Anterior cingulate cortex (tissue), 58 donors: ENCODE measurements around the gene ZNF320.
"Not testable (repeated sequence)": the region's sequence is repeated elsewhere in the genome, so short reads cannot be mapped to it uniquely, and the experiment has no call there.

Source experiments
- DNase-seq, 58 donors: peaks; one replicate each; lab custom pipeline; 2025; lab: John Stamatoyannopoulos, UW

Gene ZNF320

DNA sequence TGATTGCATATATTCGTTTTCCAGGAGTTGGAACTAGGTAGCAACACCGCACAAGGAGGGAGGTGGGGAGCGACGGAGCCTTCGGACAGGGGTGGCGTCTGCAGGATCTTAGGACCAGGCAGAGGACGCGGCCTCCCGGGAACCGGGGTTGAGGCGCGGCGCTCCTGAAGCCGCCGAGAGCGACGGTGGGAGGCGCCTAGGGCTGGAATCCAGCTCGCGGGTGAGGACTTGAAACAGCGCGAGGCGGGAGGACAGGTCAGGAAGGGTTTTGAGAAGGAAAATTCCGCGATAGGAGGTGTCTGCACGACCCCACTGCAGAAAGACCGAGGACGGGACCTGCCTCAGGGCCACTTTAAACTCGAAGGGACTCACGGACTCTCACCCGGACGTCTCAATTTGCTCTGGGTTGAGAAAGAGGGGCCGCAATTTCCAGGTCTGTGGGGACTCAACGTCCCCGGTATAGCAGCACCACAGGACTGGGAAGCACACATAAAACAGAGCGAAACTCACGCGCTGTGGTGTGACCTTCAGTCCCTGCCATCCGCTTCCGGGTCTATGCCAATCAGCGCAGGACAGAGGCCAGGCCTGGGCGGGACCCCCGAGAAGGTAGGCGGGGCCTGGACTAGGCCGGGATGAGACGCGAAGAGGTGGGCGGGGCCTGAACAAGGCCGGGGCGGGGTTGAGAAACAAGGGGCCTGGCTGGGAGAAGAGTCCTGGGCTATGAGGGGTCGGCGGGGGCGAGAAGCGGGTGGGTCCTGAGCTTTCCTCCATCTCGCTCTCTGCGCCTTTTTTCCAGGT, at the start of gene ZNF320:
Gene ZNF320, minus strand, starts transcription at position 498 of the 798 bp plus-strand sequence. CDS start 7,380 bp downstream, outside the sequence.
- peak; percentile 43 to 98 (median 92) for DNase-seq

DNA sequence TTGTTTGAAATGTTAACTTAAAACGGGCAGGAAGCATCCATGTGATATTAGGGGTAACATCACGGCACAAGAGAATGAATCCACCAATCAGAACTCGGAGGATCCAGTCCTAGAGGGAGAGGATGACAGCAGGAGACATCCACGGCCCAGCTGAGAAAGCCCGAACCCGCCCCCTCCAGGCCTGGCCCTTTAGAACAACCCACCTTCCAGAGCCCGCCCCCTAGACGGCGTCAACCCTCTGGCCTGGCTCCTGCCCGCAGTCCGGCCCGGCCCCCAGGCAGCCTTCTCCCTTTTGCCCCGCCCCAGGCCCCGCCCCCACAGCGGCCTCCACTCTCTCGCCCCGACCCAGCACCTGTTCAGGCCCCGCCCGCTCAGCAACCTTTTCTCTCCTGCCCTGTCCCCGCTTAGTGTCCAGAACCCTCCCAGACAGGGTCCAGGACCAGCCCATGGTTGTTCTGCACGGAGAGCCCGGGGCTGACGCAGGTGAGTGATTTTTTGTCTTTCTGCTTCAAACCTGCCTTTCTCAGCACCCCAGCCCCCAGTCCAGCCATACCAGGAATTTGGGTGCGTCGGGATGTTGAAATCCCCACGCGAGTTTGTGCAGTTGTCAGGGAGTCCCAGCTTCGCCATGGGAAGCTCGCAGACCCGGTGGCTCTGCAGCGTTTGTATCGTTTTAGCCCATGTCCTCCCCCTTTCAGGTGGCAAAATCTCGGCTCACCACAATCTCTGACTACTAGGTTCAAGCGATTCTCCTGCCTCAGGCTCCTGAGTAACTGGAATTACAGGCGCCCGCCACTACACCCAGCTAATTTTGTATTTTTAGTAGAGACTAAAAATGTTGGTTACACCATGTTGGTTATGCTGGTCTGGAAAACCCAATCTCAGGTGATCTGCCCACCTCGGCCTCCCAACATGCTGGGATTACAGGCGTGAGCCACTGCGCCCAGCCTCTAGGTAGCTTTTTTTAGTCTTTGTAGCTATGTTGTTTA, 49.2 kb upstream of the ZNF320 start:
- peak in 8 of 58 donors; percentile 2 to 28 (median 7) for DNase-seq

DNA sequence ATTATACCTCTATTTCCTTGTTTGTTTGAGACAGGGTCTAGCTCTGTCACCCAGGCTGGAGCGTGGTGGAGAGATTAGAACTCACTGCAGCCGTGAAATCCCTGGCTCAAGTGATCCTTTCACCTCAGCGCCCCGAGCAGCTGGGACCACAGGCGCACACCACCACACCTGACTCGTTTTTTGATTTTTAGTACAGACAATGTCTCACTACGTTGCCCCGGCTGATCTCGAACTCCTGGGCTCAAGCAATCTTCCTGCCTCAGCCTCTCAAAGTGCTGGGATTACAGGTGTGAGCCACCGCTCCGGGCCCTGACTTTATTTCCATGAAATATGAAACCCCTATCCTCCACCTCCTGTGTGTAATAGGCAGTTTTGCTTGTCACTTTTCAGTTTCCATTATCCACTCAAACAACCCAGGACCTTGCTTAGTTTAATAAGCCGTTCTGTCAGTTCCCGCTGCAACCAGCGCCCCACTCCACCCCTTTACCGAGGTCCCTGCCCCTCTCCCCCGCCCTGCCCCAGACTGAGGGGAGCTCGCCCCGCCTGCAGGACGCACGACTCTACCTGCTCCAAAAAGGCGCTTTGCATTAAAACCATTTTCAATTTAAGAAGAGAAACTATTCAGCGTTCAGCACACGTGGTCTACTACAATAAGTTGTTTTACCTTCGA, 48.4 kb upstream of the ZNF320 start:
- no peak for DNase-seq

GRCh38 chr19:52944703-52945493, 47.5 kb upstream of the ZNF320 start:
- not testable (repeated sequence) for DNase-seq

DNA sequence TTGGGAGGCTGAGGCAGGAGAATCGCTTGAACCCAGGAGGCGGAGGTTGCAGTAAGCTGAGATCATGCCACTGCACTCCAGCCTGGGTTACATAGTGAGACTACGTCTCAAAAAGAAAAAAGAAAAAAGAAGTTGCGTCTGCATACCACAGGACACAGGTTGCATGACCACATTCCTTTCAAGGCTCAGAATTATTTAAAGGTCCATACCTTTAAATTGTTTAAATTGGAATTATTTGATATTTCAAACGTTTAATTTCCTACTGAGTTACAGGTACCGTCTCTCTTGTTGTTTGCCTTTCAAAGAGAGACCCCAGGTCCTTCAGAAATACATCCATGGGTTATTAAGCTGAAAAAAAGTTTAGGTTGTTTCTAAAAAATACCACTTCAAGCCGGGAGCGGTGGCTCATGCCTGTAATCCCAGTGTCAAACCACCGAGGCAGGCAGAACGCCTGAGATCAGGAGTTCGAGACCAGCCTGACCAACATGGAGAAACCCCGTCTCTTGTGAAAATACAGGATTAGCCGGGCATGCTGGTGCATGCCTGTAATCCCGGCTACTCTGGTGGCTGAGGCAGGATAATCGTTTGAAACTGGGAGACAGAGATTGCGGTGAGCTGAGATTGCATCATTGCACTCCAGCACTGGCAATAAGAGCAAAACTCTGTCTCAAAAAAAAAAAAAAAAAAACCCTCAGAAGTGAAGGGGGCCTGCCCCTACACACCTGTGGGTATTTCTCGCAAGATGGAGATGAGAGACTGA, 46.6 kb upstream of the ZNF320 start:
- DNase-seq = no peak

GRCh38 chr19:52943134-52943883, 45.9 kb upstream of the ZNF320 start:
- DNase-seq = no peak

- peak in 55 of 58 donors; percentile 9 to 86 (median 71) for DNase-seq
Measured at GRCh38 chr19:52942386-52943133, 45.1 kb upstream of the ZNF320 start.

DNA sequence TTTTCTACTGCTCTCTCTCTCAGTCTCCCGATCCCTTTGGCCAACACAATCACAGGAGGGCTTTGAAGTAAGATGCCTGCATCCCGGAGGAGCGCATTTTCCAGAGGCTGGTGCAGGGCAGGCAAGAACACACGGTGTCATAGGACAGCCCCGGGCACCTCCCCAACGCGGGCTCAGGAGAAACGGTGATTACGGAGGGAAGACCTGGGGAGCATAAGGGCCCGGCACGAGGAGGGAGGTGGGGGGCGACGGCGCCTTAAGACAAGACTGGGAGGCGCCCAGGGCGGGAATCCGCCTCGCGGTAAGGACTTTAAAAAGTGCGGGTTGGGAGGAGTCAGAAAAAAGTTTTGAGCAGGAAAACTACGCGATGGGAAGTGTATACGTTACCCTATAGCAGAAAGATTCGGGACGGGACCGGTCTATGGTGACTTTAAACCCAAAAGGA, 44.5 kb upstream of the ZNF320 start:
- DNase-seq = peak in 1 of 58 donors; percentile 3

DNA sequence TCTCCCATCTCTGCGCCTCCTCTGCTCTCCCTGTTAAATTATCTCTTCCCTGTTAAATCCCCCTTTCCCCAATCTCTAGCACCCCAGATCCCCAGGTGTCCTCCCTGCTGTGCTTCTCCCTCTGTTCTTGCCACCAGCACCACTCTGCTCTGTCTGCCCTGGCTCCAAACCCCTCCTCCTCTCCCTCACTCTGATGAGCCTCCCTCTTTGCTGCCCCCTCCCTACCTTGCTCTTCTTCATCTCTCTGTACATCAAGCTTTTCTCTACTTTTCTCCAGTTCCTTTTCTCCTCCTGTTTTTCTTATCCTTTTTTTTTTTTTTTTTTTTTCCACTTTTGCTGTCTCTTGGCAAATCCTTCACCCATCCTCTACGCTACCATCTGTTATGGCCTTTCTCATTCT, 44.1 kb upstream of the ZNF320 start:
- not testable (repeated sequence) for DNase-seq

GRCh38 chr19:52940905-52941304, 43.5 kb upstream of the ZNF320 start:
- DNase-seq = not testable (repeated sequence)

DNA sequence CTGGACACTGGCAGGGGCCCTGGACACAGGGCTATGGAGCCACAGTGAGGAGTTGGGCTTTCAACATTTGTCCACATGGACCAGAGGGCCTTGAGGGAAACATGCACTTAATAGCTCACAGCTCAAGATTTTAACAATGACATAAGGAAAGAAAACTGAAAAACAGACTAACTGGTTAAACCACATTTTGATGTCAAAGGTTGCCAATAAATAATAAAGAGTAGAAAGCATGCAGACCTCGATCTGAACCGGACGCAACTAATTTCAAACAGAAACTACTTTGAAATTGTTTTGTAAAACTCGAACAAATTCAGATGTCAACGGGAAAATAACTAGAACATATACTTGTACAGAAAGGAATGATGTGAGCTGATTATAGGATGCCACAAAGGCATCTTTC, 41.3 kb upstream of the ZNF320 start:
- DNase-seq = no peak

GRCh38 chr19:52936954-52937325, 39.5 kb upstream of the ZNF320 start:
- DNase-seq = no peak

DNA sequence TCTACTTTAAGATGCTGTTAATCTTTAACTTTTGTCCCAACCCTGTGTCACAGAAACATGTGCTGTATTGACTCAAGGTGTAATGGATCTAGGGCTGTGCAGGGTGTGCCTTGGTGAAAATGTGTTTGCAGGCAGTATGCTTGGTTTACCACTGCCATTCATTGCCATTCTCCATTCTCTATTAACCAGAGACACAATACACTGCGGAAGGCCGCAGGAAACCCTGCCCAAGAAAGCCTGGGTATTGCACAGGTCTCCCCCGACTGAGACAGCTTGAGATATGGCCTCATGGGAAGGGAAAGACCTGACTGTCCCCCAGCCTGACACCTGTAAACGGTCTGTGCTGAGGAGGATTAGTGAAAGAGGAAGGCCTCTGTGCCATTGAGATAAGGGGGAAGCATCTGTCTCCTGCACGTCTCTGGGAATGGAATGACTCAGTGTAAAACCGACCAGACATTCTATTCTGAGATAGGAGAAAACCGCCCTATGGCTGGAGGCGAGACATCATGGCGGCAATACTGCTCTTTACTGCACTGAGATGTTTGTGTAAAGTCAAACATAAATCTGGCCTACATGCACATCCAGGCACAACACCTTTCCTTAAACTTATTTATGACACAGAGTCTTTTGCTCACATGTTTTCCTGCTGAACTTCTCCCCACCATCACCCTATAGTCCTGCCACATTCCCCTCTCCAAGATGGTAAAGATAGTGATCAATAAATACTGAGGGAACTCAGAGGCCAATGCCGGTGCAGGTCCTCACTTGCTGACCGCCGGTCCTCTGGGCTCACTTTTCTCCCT, 38.9 kb upstream of the ZNF320 start:
- DNase-seq = peak in 2 of 58 donors; percentile 1 to 22

- DNase-seq = peak in 2 of 58 donors; percentile 2 to 5
Measured at GRCh38 chr19:52935434-52935833, 38.0 kb upstream of the ZNF320 start.

GRCh38 chr19:52924641-52925040, 27.2 kb upstream of the ZNF320 start:
- not testable (repeated sequence) for DNase-seq

- peak in 20 of 58 donors; percentile 0 to 20 (median 9) for DNase-seq
Measured at GRCh38 chr19:52923778-52924593, 26.6 kb upstream of the ZNF320 start.
